ENCODE results near the gene TMEM91.
"Not testable (repeated sequence)": the region's sequence is repeated elsewhere in the genome, so short reads cannot be mapped to it uniquely, and the experiment has no call there.

TMEM91 gene

DNA sequence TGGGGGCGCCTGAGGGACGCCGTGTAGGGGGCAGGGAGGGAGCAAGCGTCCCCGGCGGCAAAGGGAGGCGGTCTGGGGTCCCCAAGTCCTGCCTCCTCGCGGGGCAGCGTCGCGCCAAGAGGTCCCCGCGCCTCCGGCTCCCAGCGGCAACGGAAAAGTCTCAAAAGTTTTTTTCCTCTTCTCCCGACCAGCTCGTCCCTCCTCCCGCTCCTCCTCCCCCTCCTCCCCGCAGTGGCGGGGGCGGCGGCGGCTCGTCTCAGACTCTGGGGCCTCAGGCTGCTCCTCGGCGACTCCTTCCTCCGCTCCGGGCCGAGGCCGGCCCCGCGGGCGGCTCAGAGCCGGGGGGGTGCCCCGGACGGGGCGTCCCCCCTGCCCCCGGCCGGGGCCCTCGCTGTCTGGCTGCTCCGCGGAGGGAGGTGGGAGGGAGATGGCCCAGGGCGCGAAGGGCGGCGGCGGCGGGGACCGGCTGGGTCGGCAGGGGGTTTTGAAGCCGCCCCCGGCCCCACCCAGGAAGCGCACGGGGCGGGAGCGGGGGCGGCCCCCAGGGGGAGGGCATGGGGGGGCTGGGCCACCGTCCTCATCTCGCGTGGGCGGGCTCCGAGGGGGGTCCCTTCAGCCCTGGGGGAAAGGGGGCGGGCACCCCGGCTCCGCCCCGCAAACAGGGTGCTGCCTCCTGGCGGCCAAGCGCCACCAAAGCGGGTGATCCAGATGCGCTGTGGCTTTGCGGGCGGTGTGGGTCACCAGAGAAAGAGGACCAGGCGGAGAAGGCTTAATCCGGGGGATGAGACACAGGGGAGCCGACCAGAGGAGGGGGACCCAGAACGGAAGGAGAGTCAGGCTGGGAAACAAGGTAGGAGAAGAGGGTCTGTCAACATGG is 22.6 kb upstream of the TMEM91 start, which contains the start of gene TGFB1:
TSS of gene TGFB1 (minus strand) at position 457 of the 877 bp plus-strand sequence. CDS start 878 bp downstream, outside the sequence.
- FAIRE-seq, result no peak

DNA sequence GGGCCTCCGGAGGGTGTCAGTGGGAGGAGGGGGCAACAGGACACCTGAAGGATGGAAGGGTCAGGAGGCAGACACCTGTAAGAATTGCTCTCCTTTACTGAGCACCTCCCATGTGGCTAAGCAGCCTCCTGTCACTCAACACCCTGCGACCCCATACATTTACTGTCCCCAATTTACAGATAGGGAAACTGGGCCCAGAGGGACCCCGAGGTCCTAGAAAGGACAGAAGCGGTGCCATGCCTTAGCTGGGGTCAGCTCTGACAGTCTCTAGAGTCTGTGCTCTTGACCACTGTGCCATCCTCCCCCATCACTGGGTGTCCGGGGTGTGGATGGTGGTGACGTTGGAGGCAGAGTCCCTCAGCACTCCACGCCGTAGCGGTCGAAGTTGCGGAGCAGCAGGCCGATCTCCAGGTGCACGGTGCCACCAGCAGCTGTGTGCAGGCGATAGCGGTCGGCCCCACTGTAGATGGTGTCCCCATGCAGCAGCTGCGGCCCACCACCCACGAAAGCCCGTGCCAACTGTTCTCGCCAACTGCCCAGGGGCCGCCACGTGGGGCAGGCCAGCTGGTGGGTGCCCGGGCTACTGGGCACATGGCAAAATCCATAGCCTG is 21.9 kb upstream of the TMEM91 start:
- FAIRE-seq, result no peak

DNA sequence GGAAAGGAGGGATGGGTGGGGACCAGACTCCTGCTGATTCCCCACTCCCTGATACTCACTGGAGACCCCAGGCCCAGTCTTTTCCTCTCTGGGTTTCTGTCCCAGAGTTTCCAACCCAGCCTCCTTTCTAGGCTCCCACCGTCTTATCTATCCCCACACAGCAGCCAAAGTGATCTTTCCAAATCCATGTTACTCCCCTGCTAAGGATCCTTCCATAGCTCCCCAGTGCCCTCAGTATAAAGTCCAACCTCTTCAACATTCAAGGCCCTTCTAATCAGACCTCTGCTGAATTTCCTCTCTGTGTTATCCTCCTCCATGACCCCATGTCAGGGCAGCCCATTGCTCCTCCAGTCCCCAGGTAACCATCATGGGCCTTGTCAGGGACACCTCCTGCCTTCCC is 21.3 kb upstream of the TMEM91 start:
- no peak for FAIRE-seq

DNA sequence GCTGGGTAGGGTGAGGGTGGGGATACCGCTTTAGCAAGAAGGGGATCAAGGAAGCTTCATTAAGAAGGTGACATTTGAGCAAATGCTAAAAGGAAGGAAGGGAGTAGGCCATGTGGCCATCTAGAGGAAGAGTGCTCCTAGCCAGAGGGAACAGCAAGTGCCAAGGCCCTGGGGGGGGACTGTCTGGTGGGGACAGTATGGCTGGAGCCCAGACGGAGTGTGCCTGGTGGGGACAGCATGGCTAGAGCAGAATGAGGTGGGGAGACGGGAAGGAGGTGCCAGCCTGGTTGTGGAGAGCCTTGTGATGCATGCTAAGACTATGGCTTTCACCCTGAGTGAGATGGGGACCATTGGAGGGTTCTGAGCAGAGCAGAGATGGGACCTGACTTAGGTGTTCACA is 20.5 kb upstream of the TMEM91 start:
- no peak for FAIRE-seq

DNA sequence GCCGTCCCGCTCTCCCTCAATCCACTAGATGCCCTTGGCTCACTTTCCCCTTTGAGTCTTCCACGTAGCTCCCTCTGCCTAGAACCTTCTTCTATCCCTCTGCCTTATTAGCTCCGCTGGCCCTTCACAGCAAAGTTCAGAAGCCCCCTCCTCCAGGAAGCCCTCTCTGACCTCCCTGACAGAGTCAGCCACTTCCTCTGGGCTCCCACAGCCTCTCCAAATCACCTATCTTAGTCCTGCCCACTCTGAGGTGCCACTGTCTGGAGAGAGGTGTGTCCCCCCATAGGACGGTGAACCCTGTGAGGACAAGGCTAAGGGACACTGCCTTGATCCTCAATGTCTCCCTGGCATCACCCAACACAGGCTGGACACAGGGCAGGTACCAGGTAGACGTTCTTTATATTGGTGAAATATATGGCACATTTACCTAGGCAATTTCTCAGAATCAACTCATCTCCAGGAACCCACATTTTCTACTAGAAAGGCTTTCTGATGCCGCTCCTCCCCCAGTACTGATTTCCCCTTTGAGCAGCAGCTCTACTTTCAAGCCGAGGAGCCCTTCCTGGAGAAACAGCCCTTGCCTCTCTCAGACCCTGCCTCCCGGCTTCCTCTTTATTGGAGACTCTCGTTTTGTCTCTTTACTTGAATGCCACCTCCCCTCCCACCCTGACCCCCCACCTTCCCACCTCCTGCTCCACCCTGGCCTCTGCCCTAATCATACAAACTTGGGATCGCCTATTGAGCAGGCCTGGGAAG is 19.2 kb upstream of the TMEM91 start:
- FAIRE-seq, result no peak

DNA sequence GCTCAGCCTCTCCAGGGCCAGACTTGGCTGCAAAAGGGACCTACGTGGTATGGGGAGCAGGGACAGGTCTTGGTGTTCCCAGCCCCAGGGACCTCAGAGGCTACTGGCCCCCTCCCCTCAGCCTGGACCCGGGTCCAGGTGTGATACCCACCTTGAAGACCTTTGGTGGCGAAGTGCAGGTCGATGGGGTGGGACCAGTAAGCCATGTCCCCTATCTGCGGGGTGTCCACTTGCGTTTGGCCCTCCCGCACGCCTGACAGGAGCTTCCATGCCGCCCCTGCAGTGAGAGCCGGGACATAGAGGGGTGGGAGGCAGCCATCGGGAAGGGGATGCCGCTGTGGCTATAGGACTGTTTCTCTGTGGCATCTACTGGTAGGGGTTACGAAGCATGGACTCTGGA is 18.6 kb upstream of the TMEM91 start:
- FAIRE-seq, result no peak

DNA sequence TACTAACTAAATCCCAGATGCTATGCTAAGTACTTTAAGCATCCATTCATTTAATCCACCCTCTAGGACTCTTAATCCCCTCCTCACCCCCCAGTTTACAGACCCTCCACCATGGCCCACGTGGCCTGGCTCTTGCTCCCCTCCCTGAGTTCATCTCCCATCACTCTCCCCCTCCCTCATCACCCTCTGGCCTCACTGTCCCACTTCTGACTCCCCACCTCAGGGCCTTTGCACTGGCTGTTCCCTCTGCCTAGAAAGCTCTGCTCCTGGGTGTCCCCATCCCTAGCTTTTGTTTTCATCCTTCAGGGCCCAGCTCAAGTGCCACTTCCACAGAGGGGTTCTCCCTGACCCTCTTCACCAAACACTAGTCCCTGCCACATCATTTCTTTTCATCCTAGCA is 16.6 kb upstream of the TMEM91 start:
- no peak for FAIRE-seq

DNA sequence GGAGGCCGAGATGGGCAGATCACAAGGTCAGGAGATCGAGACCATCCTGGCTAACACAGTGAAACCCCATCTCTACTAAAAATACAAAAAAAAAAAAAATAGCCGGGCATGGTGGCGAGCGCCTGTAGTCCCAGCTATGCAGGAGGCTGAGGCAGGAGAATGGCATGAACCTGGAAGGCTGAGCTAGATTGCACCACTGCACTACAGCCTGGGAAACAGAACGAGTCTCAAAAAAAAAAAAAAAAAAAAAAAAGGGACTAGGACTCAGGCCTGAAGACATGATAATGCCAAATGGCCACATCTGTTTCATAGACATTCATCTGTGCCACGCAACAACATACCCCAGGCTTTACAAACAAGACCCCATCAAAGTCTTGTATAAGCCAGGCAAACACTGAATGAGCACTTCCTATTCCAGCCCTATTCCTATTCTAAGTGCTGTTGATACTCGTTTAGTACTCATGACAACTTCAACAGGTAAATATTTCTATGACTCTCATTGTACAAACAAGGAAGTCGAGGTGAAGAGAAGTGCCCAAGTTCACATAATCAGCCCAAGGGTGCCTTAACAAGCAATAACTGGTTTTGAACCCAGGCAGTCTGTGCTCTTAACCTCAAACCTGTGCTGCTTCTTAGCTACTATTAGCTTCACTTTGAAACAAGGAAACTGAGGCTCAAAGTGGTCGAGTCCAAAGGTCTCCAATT is 14.0 kb upstream of the TMEM91 start:
- no peak for FAIRE-seq

DNA sequence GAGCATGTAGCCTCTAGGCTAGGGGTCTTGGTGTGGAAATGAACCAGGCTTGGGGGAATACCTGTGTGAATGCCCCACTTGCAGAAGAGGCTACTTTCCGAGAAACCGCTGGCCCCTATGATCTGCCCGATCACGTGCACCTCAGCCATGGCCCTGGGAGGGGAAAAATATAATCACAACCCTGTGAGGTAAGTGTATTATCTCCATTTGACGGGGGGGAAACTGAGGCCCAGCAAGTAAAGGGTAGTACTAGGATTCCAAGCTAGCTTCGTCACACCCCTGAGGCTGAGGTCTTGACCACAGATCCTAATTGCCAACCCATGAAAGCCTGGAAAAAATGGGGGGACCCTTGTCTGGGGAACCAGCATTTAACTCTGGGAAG is 13.0 kb upstream of the TMEM91 start:
- FAIRE-seq, result no peak

DNA sequence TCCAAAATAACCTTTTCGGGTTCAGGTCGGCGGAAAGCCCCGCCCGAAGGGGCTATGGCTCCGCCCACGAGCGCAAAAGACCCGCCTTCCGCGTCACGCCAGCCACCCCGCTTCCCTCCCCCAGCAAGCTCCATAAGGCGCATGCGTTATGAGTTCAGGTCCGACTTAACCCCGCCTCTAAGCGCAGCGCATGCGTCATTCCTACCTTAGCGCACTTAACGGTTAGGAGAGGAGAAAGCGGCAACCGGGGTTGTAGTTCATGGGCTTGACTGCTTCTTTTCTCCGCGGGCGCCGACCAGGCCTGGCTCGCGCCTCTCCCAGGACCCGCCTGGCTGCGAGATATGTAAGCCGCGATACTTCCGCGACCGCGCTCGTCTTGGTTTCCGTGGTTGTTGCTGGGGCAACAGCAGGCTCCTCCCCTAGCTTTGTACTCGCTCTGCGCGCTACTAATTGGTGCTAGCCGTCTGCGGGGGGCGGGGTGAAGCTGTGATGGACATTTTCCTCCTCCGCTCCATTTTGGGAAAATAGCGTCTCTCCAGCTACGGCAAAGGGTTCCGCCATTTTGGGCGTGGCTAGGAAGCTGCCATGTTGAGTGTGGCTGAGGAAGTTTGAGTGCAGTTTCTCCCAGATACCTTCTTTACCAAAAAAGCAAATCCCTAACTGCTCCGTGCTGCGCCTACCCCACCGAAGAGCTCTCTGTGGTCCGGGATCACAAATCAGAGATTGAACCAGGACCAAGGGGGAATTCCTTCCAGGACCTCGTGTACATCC is 12.4 kb upstream of the TMEM91 start, which contains the start of gene B9D2:
TSS of gene B9D2 (minus strand) at position 397 of the 771 bp plus-strand sequence. CDS start 630 bp downstream, outside the sequence.
- FAIRE-seq, result peak; percentile 83

DNA sequence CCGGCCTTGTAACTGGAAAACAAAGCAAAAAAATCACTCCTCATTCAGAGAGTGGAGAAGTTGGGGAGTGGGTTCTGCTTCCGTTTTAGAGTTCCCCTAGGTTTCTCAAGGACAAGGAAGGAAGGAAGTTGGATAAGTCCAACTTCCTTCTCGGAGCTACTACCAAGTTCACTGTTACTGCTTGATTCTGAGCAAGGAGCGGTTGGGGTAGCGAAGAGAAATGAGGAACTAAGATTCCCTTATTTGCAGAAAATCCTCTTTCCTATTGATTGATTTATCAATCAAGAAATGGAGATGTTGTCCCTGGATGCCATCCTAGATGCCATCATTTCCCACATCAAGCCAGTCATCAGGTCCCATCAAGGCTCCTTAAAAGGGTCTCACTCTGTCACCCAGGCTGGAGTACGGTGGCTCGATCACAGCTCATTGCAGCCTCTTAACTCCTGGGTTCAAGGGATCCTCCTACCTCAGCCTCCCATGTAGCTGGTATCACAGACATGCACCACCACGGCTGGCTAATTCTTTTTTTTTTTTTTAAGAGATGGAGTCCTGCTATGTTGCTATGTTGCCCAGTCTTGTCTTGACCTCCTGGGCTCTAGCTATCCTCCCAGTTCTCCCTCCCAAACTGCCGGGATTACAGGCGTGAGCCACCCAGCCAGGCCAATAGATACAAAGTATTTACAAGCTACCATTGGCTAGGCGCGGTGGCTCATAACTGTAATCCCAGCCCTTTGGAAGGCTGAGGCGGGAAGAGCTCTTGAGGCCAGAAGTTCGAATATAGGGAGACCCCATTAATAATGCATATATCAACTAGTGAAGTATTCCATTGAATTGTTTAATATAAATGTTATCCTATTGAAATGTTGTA is 11.6 kb upstream of the TMEM91 start:
- FAIRE-seq, result no peak

DNA sequence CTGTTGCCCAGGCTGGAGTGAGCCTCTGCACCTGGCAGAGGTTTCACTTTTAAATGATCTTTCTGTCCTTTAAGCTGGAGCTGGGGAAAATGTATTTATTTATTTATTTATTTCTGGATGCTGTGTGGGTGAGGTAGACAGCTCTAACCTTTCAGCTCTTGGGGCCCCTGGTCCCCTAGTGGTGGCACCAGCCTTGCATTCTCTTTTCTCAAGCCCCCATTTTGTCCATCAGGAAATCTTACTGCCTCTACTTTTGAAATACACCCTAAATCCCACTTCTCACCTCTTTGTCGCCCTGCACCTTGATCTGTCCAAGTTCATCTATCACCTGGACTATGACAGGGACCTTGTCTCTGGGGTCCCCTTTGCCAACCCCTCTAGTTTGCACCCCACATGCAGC is 10.2 kb upstream of the TMEM91 start:
- FAIRE-seq, result no peak

DNA sequence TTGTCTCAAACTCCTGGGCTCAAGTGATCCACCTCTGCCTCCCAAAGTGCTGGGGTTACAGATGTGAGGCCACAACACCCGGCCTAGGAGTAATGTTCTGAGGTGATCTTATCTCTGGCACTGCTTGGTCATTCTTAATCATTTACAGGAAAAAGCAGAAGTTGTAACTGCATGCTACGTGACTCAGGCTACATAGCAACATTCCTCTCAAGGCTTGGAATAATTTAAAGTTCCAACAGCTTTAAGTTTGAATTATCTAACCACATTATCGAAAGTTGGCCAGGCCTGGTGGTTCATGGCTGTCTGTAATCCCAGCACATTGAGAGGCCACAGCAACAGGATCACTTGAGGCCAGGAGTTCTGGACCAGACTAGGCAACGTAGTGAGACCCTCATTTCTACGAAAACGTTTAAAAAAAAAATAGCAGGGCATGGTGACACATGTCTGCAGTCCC is 8.5 kb upstream of the TMEM91 start:
- FAIRE-seq, result no peak

DNA sequence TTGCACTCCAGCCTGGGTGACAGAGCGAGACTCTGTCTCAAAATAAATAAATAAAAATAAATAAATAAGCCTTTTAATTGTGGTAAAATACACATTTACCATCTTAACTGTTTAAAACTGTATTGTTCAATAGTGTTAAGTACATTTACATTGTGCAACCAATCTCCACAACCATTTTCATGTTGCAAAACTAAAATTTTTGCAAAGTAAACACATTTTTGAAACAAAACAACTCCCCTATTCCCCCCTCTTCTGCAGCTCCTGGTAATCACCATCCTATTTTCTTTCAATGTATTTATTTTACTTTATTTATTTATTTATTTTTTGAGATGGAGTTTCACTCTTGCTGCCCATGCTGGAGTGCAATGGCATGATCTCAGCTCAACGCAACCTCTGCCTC is 6.6 kb upstream of the TMEM91 start:
- FAIRE-seq, result no peak

DNA sequence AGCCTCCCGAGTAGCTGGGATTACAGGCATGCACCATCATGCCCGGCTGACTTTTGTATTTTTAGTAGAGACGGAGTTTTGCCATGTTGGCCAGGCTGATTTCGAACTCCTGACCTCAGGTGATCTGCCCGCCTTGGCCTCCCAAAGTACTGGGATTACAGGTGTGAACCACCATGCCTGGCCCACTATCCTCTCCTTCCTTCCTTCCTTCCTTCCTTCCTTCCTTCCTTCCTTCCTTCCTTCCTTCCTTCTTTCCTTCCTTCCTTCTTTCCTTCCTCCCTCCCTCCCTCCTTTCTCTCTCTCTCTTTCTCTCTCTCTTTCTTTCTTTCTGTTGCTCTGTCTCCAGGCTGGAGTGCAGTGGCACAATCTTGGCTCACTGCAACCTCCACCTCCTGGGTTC is 5.2 kb upstream of the TMEM91 start:
- FAIRE-seq, result not testable (repeated sequence)

DNA sequence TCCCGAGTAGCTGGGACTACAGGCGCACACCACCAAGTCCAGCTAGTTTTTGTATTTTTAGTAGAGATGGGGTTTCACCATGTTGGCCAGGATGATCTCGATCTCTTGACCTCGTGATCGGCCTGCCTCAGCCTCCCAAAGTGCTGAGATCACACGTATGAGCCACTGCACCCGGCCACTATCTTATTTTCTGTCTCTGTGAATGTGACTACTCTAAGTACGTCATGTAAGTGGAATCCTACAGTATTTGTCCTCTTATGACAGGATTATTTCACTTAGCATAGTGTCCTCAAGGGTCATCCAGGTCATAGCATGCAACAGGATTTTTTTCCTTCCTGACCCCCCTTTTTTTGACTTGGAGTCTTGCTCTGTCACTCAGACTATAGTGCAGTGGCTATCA is 4.8 kb upstream of the TMEM91 start:
- FAIRE-seq, result no peak

DNA sequence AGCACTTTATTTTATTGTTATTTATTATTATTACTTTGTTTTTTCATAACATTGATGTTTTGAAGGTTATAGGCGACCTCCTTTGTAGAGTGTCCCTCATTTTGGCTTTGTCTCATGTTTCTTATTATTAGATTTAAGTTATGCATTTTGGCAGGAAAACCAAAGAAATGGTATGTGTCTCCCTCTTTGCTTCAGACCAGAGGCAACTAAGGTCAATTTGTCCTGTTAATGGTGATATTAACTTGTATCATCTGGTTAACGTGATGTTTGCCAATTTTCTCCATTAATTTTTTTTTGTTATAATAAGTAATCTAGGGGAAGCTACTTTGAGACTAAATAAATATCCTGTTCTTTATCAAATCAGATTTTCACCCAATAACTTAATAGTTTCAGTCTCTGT is 3.8 kb upstream of the TMEM91 start:
- FAIRE-seq, result peak; percentile 92

DNA sequence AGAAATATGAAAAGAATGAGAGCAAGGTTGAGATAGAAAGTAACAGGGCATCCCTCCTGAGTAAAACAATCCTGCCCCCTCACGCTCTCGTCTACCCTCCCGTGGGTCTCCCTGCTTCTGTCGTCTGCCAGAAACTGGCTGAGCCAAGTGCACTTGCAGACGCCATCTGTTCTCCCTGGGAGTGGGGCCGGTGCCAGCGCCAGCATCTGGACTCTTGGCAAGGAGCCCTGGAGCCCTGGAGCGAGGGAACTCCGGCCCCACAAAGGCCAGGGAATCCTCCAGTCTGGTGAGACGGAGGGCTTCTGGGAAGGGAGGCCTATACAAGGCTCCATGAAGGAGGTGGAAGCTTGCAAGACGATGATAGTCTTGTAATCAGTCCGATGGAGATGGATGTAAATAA is 2.3 kb upstream of the TMEM91 start:
- FAIRE-seq, result peak; percentile 65

DNA sequence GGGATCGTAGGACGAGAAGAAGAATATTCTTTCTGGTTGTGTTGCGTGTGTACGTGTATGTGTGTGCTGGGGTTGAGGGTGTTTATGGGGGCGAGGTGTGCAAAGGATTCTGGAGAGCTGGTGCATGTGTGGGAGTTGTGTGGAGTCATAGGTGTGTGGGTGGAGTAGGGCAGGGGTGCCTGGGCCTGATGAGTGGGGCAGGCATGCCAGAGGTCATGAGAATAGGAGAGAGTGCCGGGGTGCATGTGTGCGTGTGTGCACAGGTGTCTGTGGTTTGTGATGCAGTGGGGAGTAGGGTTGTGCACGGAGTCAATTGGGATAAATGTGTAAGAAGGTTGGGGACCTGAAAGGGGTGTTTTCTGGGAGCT is 649 bp downstream of the TMEM91 start:
- no peak for FAIRE-seq

DNA sequence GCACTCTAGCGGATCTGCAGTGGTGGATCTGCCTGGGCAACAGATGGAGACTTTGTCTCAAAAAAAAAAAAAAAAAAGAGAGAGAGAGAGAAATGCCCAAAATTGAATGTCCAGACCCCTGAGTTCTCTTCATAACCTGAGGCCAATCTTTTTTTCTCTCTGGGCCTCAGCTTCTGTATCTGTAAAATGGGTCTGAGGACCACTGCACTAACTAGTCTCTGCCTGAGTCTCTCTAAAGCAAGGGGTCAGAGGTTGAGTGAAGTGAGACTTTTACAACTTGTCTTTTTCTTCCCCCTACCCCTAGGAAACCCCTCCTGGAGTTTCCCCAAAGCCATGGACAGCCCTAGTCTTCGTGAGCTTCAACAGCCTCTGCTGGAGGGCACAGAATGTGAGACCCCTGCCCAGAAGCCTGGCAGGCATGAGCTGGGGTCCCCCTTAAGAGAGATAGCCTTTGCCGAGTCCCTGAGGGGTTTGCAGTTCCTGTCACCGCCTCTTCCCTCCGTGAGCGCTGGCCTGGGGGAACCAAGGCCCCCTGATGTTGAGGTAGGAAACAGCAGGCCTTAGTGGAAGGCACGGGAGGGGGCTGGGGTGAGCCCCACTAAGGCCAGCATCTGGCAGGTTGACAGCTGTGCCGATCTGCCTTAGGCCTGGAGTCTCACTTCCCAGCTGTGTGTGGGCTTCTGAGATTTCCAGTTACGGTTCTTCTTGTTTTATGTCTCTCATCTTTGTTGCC is 1.8 kb downstream of the TMEM91 start:
- no peak for FAIRE-seq
